HG02759 (cell line): ENCODE data around the gene GTF3A.
A peak's percentile ranks its signal among the peaks of the same experiment; 100 is the strongest.
"Not testable (repeated sequence)": the region's sequence is repeated elsewhere in the genome, so short reads cannot be mapped to it uniquely, and the experiment has no call there.

Experiments
- ATAC-seq: cut with Tn5 transposase; IDR thresholded peaks from one replicate; pipeline ENCODE4 v1.9.1; 2021; ENCODE audit warnings: mild to moderate bottlenecking, moderate library complexity; ENCODE audit not compliant: unreplicated experiment

Gene GTF3A

DNA sequence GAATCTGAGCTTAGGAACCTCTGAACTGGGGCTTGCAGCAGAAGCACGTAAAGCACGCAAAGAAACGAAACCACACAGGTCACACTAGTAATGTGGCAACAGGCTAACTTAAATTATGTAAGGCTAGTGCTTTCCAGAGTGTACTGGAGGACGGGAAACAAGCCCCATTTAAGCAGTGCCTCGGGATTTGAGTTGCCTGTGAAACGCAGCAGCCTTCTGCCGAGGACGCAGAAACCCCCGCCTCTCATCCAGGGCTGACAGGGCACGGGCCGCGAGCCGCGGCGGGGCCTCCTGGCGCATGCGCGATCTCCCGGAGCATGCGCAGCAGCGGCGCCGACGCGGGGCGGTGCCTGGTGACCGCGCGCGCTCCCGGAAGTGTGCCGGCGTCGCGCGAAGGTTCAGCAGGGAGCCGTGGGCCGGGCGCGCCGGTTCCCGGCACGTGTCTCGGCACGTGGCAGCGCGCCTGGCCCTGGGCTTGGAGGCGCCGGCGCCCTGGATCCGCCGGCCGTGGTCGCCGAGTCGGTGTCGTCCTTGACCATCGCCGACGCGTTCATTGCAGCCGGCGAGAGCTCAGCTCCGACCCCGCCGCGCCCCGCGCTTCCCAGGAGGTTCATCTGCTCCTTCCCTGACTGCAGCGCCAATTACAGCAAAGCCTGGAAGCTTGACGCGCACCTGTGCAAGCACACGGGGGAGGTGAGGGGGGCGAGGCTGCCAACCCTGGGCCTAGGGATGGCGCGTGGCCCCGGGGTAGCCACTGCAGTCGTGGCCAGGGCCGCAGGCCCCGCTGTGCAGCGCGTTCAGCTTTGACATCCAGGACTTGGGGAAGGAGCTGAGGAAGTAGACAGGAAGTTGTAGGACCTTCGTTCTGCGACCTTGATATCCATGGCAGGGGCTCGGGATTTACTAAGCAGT, at the start of gene GTF3A:
TSS of gene GTF3A (plus strand) at position 374 of the 912 bp plus-strand sequence.
- peak; percentile 78 for ATAC-seq

DNA sequence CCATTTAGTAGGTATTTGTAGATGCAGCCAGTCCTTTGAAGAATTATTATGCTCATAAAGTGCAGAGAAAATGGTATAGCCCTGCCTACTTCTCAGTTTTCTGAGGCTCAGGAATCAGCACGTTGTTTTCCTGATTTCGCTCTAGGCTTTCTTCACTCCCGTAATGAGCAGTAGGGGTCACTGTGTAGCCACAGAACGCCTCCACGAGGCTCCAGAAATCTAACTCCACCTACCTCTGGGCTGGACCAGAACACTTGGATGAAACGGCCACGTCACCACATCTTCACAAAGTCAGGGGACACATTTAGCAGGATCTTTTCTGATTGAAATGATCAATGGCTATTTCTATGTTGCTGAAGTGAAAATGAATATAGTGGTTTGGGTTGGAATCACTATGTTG, 49.8 kb upstream of the GTF3A start:
- ATAC-seq: peak; percentile 67

GRCh38 chr13:27375686-27376326, 48.6 kb upstream of the GTF3A start:
- ATAC-seq: no peak

- ATAC-seq: no peak
Observed at GRCh38 chr13:27379126-27379525, 45.3 kb upstream of the GTF3A start.

DNA sequence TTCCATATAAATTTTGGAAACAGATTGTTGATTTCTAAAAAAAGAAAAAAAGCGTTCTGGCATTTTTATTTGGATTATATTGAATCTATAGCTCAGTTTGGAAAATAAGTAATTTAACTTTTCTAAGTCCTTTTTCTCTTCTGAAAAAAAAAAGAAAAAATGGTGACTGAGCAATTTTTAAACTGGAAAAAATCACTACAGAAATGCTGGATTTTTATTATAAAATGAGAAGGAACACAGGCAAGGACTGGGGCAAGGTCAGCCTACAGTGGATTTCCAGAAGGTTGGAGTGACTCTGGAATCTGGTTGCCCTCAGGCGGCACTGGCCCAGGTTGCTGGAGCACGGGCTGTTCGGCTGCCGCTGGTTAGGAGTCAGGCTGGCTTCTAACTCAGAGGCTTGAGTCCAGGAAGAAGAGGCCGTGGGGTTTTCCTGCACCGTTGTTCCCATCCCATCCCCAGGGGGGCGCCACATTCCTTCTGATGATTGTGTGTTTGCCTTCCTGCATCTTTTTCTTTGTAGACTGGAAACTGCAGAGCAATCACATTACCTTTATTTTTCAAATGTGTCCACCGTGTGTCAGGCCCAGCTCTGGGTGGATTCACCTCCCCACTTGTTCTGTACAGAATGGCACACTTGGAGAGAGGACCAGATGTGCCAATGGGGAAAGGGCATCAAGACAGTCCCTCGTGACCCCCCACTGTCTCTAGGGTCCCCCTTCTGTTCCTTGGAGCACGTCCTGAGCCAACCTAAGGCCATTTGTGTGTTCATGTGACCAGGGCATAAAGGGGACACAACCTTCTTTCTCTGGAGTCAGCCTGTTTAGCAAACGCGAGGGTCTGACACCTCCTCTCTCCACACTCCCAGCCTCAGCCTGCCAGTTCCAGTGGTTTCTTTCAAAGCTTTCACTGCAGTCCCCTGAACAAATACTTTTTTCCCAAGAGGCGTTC, 44.5 kb upstream of the GTF3A start:
- ATAC-seq: no peak

DNA sequence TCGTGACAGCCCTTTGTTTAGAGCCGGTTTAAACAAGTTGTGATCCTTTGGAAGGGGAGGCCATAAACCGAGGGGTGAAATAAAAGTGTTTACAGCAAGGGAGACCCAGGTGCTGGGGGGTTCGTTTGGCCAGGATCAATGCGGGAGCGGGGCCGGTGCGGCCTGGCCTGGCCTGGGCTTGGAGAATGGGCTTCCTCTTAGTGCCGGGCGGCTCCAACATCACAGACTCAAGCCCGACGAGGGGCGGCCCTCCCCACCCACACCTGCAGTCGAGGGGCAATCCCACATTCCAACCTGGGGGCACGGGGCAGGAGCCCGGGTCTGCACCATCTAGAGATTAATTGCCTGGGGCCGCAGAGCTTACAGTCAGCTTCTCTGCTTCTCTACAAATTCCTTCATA, 42.8 kb upstream of the GTF3A start:
- ATAC-seq: no peak

DNA sequence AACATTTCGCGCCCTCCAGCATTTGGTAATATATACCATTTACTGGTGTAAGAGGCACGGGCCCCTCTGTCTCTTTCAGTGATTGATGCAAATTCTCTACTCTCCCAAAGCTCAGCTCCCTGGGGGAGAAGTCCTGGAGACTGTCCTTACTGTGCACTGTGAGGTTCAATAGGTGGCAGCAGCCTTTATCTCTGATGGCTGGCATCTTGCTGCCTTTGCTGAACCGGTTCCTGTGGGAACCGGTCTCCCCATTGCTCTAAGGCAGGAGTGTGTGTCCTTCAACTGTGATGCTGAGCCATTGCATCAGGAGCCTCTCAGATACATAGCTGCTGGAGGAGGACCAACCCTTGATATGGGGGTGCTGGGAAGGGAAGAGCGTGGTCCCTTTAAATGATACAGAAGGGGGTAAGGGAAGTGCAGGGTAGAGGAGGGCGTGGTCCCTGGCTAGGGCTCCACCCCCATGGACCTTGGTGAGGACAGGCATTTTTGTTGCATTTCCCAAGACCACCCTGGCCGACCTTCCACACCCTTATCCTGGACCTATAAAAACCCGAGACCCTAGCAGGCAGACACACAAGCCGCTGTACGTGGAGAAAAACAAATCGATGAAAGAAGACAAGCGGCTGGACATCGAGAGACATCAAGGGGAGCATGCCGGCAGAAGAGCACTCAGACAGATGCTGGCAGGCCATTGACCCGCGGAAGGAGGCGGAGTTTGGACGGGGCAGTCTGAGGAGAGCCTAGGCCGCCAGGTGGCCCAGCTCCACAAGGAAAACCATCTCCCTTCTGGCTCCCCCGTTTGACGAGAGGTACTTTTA, 41.1 kb upstream of the GTF3A start:
- no peak for ATAC-seq

GRCh38 chr13:27384285-27384684, 40.1 kb upstream of the GTF3A start:
- ATAC-seq: no peak

- ATAC-seq: no peak
Observed at GRCh38 chr13:27388241-27388640, 36.2 kb upstream of the GTF3A start.

DNA sequence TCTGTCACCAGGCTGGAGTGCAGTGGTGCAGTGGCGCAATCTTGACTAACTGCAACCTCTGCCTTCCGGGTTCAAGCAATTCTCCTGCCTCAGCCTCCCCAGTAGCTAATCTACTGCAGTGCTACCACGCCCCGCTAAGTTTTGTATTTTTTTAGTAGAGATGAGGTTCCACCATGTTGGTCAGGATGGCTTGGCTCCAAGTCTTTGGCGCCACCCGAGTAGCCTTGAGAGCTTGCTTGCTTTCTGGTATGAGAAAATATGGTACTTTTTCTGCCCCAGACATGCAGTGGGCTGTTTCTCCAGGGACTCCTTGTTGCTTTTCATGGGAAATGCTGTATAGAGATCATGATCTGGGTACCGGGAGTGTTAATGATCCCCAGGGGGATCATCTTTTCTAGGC, 34.5 kb upstream of the GTF3A start:
- ATAC-seq: no peak

DNA sequence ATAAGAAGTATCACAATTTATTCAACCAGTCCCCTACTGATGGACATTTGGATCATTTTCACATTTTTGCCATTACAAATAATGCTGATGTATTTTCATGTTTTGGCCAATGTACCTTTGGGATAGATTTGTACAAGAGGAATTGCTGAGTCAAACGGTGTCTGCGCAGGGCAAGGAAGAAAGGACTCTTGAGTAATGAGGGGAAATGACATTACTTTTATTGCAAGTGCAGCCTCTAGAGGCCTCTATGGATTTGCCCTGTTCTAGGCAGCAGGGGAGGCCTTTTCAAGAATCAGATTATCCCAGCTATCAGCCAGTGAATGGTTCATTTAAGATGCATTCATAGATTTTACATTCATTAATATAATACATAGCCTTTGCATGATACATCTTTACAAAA, 32.9 kb upstream of the GTF3A start:
- ATAC-seq: no peak

DNA sequence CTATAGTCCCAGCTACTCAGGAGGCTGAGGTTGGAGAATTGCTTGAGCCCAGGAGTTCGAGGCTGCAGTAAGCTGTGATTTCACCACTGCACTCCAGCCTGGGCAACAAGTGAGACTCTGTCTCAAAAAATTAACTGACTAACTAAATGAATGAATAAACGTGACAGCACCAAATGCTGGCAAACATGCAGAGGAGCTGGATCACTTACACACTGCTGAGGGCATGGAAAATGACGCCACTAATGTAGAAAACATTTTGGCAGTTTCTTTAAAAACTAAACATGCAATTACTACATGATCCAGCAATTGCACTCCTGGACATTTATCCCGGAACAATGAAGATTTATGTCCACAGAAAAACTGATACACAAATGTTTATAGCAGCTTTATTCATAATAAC, 31.3 kb upstream of the GTF3A start:
- no peak for ATAC-seq

GRCh38 chr13:27395007-27395510, 29.4 kb upstream of the GTF3A start:
- no peak for ATAC-seq

GRCh38 chr13:27396252-27396846, 28.1 kb upstream of the GTF3A start:
- ATAC-seq: no peak

- no peak for ATAC-seq
Observed at GRCh38 chr13:27398360-27398759, 26.1 kb upstream of the GTF3A start.

GRCh38 chr13:27400405-27400804, 24.0 kb upstream of the GTF3A start:
- ATAC-seq: not testable (repeated sequence)

GRCh38 chr13:27401210-27401609, 23.2 kb upstream of the GTF3A start:
- ATAC-seq: no peak

- no peak for ATAC-seq
Observed at GRCh38 chr13:27403203-27403678, 21.2 kb upstream of the GTF3A start.

DNA sequence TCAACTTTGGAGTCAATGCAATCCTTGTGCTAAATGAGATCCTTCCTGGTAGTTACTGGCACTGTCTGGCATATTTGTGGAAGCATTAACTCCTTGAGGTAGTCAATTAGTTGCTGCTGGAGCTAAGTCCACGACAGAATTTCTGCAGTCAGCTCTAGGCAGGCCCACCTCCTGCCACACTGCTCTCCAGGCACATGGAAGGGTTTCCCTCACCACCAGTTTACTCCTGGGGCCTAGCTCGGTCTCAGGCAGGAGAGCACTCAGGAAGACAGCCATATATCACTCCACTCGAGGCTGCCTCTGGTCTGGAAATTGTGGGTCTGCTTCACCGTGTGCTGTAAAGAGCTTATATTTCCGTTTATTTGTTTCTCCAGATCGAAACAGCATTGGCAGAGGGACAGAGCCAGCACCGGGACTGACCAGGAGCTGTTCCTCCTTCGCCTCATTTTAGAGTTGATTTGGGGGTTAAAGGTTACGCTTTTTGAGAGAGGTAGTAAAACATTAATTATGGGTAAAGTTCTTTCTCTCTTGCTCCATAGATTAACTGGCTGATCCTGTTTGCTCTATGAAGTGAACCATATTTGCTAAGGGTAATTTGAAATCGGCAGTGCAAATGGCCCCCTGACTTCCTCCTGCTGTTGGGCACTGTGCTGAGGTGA, 20.6 kb upstream of the GTF3A start:
- ATAC-seq: no peak
